CD14-positive monocyte (primary cell): Measurements from ENCODE around the gene ROCK1. TPM values are rescaled to one million over a fixed set of nuclear protein-coding genes. Genes with fewer than 3 reads are reported as not detected.

Experiments
- DNase-seq, 3 donors: peaks; one replicate each; pipeline ENCODE4 v3.0.0-alpha.2; 2011 to 2022
- H2AFZ ChIP-seq: 2 replicates; pipeline ENCODE4 v1.6.0; 2012; ENCODE audit warnings: mild to moderate bottlenecking, low read depth, low read length, inconsistent platforms; ENCODE audit not compliant: insufficient read depth, poor library complexity, severe bottlenecking
- H3K27ac ChIP-seq, 2 donors: 1 replicate in 1 of 2; 2 replicates in 1 of 2; pipeline ENCODE4 v1.5.1; 2012 to 2013; ENCODE audit warnings: low read length in 2 of 2, control low read depth in 1 of 2, inconsistent platforms in 1 of 2, low read depth in 1 of 2, mild to moderate bottlenecking in 1 of 2
- H3K27me3 ChIP-seq, 2 donors: one replicate each; pipeline versions ENCODE4 v1.6.0 to v1.6.1; 2011 to 2013; ENCODE audit warnings: low read length in 2 of 2; ENCODE audit not compliant: control insufficient read depth in 2 of 2, insufficient read depth in 2 of 2
- H3K36me3 ChIP-seq, 2 donors: replicated peaks in 1 of 2; 1 replicate in 1 of 2; 2 replicates in 1 of 2; pipeline versions ENCODE4 v1.5.1 to v1.6.1; 2012 to 2013; ENCODE audit warnings: low read length in 2 of 2, control low read depth in 1 of 2, inconsistent platforms in 1 of 2, mild to moderate bottlenecking in 1 of 2; ENCODE audit not compliant: insufficient read depth in 2 of 2, control insufficient read depth in 1 of 2
- H3K4me1 ChIP-seq, 2 donors: 1 replicate in 1 of 2; 2 replicates in 1 of 2; pipeline versions ENCODE4 v1.5.1 to v1.6.1; 2012 to 2013; ENCODE audit warnings: low read length in 2 of 2, control low read depth in 1 of 2, inconsistent platforms in 1 of 2, mild to moderate bottlenecking in 1 of 2, moderate library complexity in 1 of 2; ENCODE audit not compliant: insufficient read depth in 2 of 2, control insufficient read depth in 1 of 2
- H3K4me2 ChIP-seq: replicated peaks from 2 replicates; pipeline ENCODE3; 2012; ENCODE audit warnings: low read length, moderate library complexity, mild to moderate bottlenecking; ENCODE audit not compliant: poor library complexity, severe bottlenecking; ENCODE audit errors: extremely low read depth
- H3K4me3 ChIP-seq, 3 experiments: fragments of 200-600 bp in 1 of 3; sonication (generic) in 1 of 3; replicated peaks in 1 of 3; 1 replicate in 2 of 3; 2 replicates in 1 of 3; pipeline ENCODE4 v1.5.1; 2011 to 2013; ENCODE audit warnings: low read length in 3 of 3, mild to moderate bottlenecking in 3 of 3, control low read depth in 2 of 3, low read depth in 2 of 3, inconsistent platforms in 1 of 3, moderate library complexity in 1 of 3
- H3K79me2 ChIP-seq: 2 replicates; pipeline ENCODE4 v1.6.0; 2012; ENCODE audit warnings: mild to moderate bottlenecking, control low read depth, inconsistent platforms, low read length, moderate library complexity; ENCODE audit not compliant: insufficient read depth
- H3K9ac ChIP-seq: 2 replicates; pipeline ENCODE4 v1.6.0; 2017; ENCODE audit warnings: low read length, mild to moderate bottlenecking; ENCODE audit not compliant: insufficient read depth, poor library complexity, severe bottlenecking
- H3K9me3 ChIP-seq, 2 donors: replicated peaks in 1 of 2; 1 replicate in 1 of 2; 2 replicates in 1 of 2; pipeline versions ENCODE4 v1.5.1 to v1.6.1; 2012 to 2013; ENCODE audit warnings: low read length in 2 of 2, control low read depth in 1 of 2; ENCODE audit not compliant: control insufficient read depth in 1 of 2, insufficient read depth in 1 of 2
- H4K20me1 ChIP-seq: 2 replicates; pipeline ENCODE4 v1.6.0; 2012; ENCODE audit warnings: mild to moderate bottlenecking, low read length, control low read depth, moderate library complexity; ENCODE audit not compliant: insufficient read depth
- H3K27ac Mint-ChIP-seq, 7 donors: one replicate each; pipeline ENCODE4 v1.8.0; 2020; ENCODE audit warnings: mild to moderate bottlenecking in 7 of 7, mixed read lengths in 7 of 7, moderate library complexity in 6 of 7, inconsistent platforms in 2 of 7
- H3K27me3 Mint-ChIP-seq, 3 donors: one replicate each; pipeline ENCODE4 v1.8.0; 2021 to 2022; ENCODE audit warnings: low read depth in 3 of 3, mild to moderate bottlenecking in 3 of 3, mixed read lengths in 3 of 3, moderate library complexity in 3 of 3, inconsistent platforms in 1 of 3
- H3K36me3 Mint-ChIP-seq, 2 donors: one replicate each; pipeline ENCODE4 v1.8.0; 2020; ENCODE audit warnings: mixed read lengths in 2 of 2, inconsistent platforms in 1 of 2, mild to moderate bottlenecking in 1 of 2
- H3K4me1 Mint-ChIP-seq: one replicate; pipeline ENCODE4 v1.8.0; 2020; ENCODE audit warnings: mild to moderate bottlenecking, mixed read lengths
- H3K4me3 Mint-ChIP-seq, 2 donors: one replicate each; pipeline ENCODE4 v1.8.0; 2020; ENCODE audit warnings: mild to moderate bottlenecking in 2 of 2, mixed read lengths in 2 of 2, moderate library complexity in 1 of 2
- H3K9me3 Mint-ChIP-seq, 7 donors: one replicate each; pipeline ENCODE4 v1.8.0; 2020 to 2022; ENCODE audit warnings: mixed read lengths in 7 of 7, mild to moderate bottlenecking in 6 of 7, moderate library complexity in 6 of 7, inconsistent platforms in 2 of 7
- WGBS: methylation state at CpG from one replicate; pipeline ENCODE4 v1.1.5; 2013; ENCODE audit warnings: missing lambda C conversion rate; ENCODE audit not compliant: insufficient coverage; 5-methylcytosine and 5-hydroxymethylcytosine counted together
- intact Hi-C, 2 donors: fragments of 100-400 bp; cut with micrococcal nuclease; formaldehyde crosslinking; loops; one replicate each; pipeline versions ENCODE4 v1.15.0 to v1.15.1; 2023
- polyA plus RNA-seq, 3 donors: library from polyadenylated mRNA; depleted of rRNA in 1 of 3; unstranded in 2 of 3; stranded (reverse) in 1 of 3; fragments of 300-500 nt in 2 of 3; fragments of >200 nt in 1 of 3; fragmentation: Illumina TruSeq in 2 of 3; gene quantifications; 1 replicate in 2 of 3; 2 replicates in 1 of 3; pipeline ENCODE4 v1.2.3, GENCODE V29; 2012 to 2021
- TF ChIP-seq, protein P1 (sequence below): fragments of 200-600 bp; IDR thresholded peaks from one replicate; pipeline ENCODE4 v1.8.0; 2022; ENCODE audit warnings: antibody characterized with exemption, mild to moderate bottlenecking

ROCK1 gene
- polyA plus RNA-seq, 3 donors, result 10.2 to 35.3 (median 20.3) TPM

- H3K27ac Mint-ChIP-seq, result no peak overlapping the region
- no peak overlapping the region for H3K4me3 Mint-ChIP-seq
- H3K36me3 Mint-ChIP-seq, result peaks cover 68 to 73% of the 10 kb centered on the region in 2 donors
- Histone ChIP-seq H3K4me3 (no peak overlapping the region), H3K36me3 (peaks cover 84 to 97% of the 10 kb centered on the region in 2 donors), H3K4me2 (no peak overlapping the region), H4K20me1 (peaks cover 26% of the 10 kb centered on the region), H3K4me1 (no peaks in the 10 kb centered on the region), H3K27me3 (no peaks in the 10 kb centered on the region), H3K27ac (no peak overlapping the region), H3K9ac (no peak overlapping the region), H3K79me2 (no peaks in the 10 kb centered on the region), H2AFZ (no peak overlapping the region), H3K9me3 (no peaks in the 10 kb centered on the region)
- no peaks in the 10 kb centered on the region for H3K9me3 Mint-ChIP-seq
- intact Hi-C loops, result loop anchor here in 1 of 2 donors (2.0 kb wide), 1 partner anchor 74 kb away; no protein-coding TSS in a partner anchor
- TF ChIP-seq, protein P1, sequence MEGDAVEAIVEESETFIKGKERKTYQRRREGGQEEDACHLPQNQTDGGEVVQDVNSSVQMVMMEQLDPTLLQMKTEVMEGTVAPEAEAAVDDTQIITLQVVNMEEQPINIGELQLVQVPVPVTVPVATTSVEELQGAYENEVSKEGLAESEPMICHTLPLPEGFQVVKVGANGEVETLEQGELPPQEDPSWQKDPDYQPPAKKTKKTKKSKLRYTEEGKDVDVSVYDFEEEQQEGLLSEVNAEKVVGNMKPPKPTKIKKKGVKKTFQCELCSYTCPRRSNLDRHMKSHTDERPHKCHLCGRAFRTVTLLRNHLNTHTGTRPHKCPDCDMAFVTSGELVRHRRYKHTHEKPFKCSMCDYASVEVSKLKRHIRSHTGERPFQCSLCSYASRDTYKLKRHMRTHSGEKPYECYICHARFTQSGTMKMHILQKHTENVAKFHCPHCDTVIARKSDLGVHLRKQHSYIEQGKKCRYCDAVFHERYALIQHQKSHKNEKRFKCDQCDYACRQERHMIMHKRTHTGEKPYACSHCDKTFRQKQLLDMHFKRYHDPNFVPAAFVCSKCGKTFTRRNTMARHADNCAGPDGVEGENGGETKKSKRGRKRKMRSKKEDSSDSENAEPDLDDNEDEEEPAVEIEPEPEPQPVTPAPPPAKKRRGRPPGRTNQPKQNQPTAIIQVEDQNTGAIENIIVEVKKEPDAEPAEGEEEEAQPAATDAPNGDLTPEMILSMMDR, result no peak
- no peaks in the 10 kb centered on the region for H3K27me3 Mint-ChIP-seq
- DNase-seq, result no peak
- 100% methylated on average over 2 of the region's 2 CpGs for WGBS
- H3K4me1 Mint-ChIP-seq, result no peaks in the 10 kb centered on the region
These were observed 144.8 kb downstream of the ROCK1 start for GRCh38 chr18:20966795-20967194.

GRCh38 chr18:20963027-20963426, 148.6 kb downstream of the ROCK1 start:
- intact Hi-C loops, result no loop called here
- no peaks in the 10 kb centered on the region for H3K27me3 Mint-ChIP-seq

More at GRCh38 chr18:20963027-20963426, 148.6 kb downstream of the ROCK1 start:
- H3K4me3 Mint-ChIP-seq, result no peak overlapping the region
- no peak overlapping the region for H3K27ac Mint-ChIP-seq
- no peaks in the 10 kb centered on the region for H3K4me1 ChIP-seq
- no peak overlapping the region for H2AFZ ChIP-seq
- H3K9ac ChIP-seq, result no peak overlapping the region
- no peaks in the 10 kb centered on the region for H3K27me3 ChIP-seq
- H3K4me1 Mint-ChIP-seq, result no peaks in the 10 kb centered on the region
- no peaks in the 10 kb centered on the region for H3K9me3 ChIP-seq
- H4K20me1 ChIP-seq, result peaks cover 19% of the 10 kb centered on the region
- no peak overlapping the region for H3K27ac ChIP-seq
- H3K36me3 Mint-ChIP-seq, result peaks cover 58 to 59% of the 10 kb centered on the region in 2 donors
- H3K79me2 ChIP-seq, result no peaks in the 10 kb centered on the region
- no peak overlapping the region for H3K4me2 ChIP-seq
- WGBS, result no CpG with 5 or more reads among the region's 2 CpGs
- H3K9me3 Mint-ChIP-seq, result no peaks in the 10 kb centered on the region
- DNase-seq, result no peak
- TF ChIP-seq, protein P1, result no peak
- peaks cover 55 to 85% of the 10 kb centered on the region in 2 donors for H3K36me3 ChIP-seq
- H3K4me3 ChIP-seq, result no peak overlapping the region
